Activated B cell treated with CpG ODN at 0.5 μM for 24 hours (primary cell): ENCODE data around the gene HMCES. TPM values are rescaled to one million over a fixed set of nuclear protein-coding genes. Genes with fewer than 3 reads are reported as not detected.
A peak's percentile ranks its signal among the peaks of the same experiment; 100 is the strongest.

ENCODE experiments used
- ATAC-seq: fragments of 200-7000 bp; cut with Tn5 transposase; one replicate; pipeline ENCODE4 v1.10.0; 2021; ENCODE audit warnings: low read depth, mild to moderate bottlenecking, moderate library complexity
- CTCF ChIA-PET: fragments of 350-600 bp; sonication (Branson Sonifier 250); formaldehyde crosslinking; loops from one replicate; lab custom pipeline; 2021; ENCODE audit warnings: antibody characterized with exemption; lab: Charles Lee
- POLR2A ChIA-PET: fragments of 350-600 bp; sonication (Branson Sonifier 250); formaldehyde crosslinking; loops from one replicate; lab custom pipeline; 2021; ENCODE audit warnings: antibody characterized with exemption; lab: Charles Lee
- DNase-seq: peaks from one replicate; pipeline ENCODE4 v3.0.0; 2022
- H3K27ac Mint-ChIP-seq: one replicate; pipeline ENCODE4 v1.8.0; 2020; ENCODE audit warnings: mixed read lengths
- H3K27me3 Mint-ChIP-seq: one replicate; pipeline ENCODE4 v1.8.0; 2021; ENCODE audit warnings: mixed read lengths
- H3K36me3 Mint-ChIP-seq: one replicate; pipeline ENCODE4 v1.8.0; 2021; ENCODE audit warnings: low read depth, mixed read lengths
- H3K4me1 Mint-ChIP-seq: one replicate; pipeline ENCODE4 v1.8.0; 2021; ENCODE audit warnings: mixed read lengths
- H3K4me3 Mint-ChIP-seq: one replicate; pipeline ENCODE4 v1.8.0; 2020; ENCODE audit warnings: mild to moderate bottlenecking, mixed read lengths
- H3K9me3 Mint-ChIP-seq: one replicate; pipeline ENCODE4 v1.8.0; 2020; ENCODE audit warnings: mixed read lengths
- intact Hi-C: fragments of 100-400 bp; cut with micrococcal nuclease; formaldehyde crosslinking; loops from one replicate; pipeline ENCODE4 v1.15.1; 2024
- total RNA-seq: library from RNA; stranded (reverse); gene quantifications from 2 replicates; pipeline ENCODE4 v1.2.3, GENCODE V29; 2022
- TF ChIP-seq, protein P1 (sequence below): fragments of 200-600 bp; IDR thresholded peaks from one replicate; pipeline ENCODE4 v1.8.0; 2022; ENCODE audit warnings: antibody characterized with exemption, mild to moderate bottlenecking

HMCES gene
- total RNA-seq, 1 donor from 2014 or later = 37.2 TPM

DNA sequence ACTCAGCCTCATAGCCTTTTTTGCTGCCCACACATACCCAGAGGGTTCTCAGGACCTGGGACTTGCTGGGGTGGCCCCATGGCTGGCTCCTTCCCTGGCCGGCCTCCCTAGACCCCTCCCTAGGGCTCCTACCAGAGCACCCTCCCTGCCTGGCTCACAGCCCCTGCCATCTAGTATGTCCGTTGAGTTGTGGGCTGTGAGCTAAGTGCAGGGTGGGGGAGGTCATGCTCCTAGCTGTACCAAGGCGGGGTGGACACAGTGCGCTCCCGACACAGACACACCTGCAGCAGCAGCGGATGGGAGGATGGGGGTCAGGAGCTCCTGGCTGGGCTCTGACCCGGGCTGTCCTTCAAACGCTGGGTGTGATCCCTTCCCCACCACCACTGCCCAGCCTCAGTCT, 41.6 kb downstream of the HMCES start:
- H3K36me3 Mint-ChIP-seq = no peaks in the 10 kb centered on the region
- intact Hi-C loops = no loop called here
- peaks cover 17% of the 10 kb centered on the region for H3K27me3 Mint-ChIP-seq
- H3K4me3 Mint-ChIP-seq = no peak overlapping the region
- ATAC-seq = no peak
- POLR2A ChIA-PET = no interaction called here
- no peak for DNase-seq
- TF ChIP-seq, protein P1, sequence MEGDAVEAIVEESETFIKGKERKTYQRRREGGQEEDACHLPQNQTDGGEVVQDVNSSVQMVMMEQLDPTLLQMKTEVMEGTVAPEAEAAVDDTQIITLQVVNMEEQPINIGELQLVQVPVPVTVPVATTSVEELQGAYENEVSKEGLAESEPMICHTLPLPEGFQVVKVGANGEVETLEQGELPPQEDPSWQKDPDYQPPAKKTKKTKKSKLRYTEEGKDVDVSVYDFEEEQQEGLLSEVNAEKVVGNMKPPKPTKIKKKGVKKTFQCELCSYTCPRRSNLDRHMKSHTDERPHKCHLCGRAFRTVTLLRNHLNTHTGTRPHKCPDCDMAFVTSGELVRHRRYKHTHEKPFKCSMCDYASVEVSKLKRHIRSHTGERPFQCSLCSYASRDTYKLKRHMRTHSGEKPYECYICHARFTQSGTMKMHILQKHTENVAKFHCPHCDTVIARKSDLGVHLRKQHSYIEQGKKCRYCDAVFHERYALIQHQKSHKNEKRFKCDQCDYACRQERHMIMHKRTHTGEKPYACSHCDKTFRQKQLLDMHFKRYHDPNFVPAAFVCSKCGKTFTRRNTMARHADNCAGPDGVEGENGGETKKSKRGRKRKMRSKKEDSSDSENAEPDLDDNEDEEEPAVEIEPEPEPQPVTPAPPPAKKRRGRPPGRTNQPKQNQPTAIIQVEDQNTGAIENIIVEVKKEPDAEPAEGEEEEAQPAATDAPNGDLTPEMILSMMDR = no peak
- CTCF ChIA-PET = no interaction called here
- no peak overlapping the region for H3K27ac Mint-ChIP-seq
- peaks cover 8% of the 10 kb centered on the region for H3K4me1 Mint-ChIP-seq
- H3K9me3 Mint-ChIP-seq = no peaks in the 10 kb centered on the region

DNA sequence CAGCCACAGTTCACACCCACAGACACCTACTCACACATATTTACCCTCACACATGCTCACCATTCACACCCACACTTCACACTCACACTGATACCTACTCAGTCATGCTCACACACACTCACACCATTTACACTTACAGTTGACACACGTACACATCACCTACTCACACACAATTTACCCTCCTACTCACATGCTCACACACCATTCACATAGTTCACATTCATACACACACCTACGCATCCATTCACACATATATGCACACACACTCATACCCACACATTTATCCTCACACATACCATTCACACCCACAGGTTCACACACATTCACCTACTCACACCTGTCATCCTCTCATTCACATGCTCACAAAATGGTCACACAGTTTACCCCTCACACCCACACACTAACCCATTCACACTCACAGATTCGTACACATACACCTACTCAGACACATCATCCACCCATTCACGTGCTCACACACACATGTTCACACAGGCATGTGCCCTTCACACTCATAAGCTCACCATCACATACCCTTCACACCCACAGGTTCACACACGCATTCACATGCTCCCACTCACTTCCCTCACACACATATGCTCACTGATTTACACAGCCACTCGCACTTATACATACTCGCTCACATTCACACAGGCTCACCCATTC, 42.3 kb downstream of the HMCES start:
- Mint-ChIP-seq H3K27ac (no peak overlapping the region), H3K36me3 (no peaks in the 10 kb centered on the region), H3K4me3 (no peak overlapping the region), H3K4me1 (peaks cover 5% of the 10 kb centered on the region), H3K9me3 (no peaks in the 10 kb centered on the region), H3K27me3 (peaks cover 17% of the 10 kb centered on the region)
- no peak for ATAC-seq
- no peak for DNase-seq
- POLR2A ChIA-PET = interaction anchor here (0.6 kb wide), 2 partner anchors 65 to 105 kb away, joined by 3 to 4 read pairs; no protein-coding TSS in a partner anchor
- intact Hi-C loops = no loop called here
- CTCF ChIA-PET = interaction anchor here (0.5 kb wide), 1 partner anchor 25 kb away, joined by 3 read pairs; no protein-coding TSS in a partner anchor
- TF ChIP-seq, protein P1 = no peak

DNA sequence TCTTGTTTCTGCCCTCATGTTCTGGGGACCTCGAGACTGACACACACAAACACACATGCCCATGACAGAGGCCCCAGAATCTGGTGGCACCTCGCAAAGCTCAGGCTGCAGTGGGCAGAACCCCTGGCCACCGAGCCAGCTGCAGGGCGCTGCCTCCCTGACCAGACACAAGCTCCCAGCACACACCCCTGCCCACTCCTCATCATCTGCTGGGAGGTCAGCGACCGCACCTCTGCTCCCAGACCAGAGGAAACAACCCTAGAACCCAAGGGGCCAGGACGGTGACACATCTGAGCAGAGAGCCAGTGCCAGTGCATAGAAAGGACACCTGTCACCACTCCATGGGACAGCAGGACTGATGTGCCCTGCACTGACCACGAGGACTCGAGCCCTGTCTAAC, 43.2 kb downstream of the HMCES start:
- Mint-ChIP-seq H3K27ac (no peak overlapping the region), H3K4me1 (peaks cover 3% of the 10 kb centered on the region), H3K27me3 (peaks cover 17% of the 10 kb centered on the region), H3K4me3 (no peak overlapping the region), H3K36me3 (no peaks in the 10 kb centered on the region), H3K9me3 (no peaks in the 10 kb centered on the region)
- ATAC-seq (no peak), DNase-seq (no peak)
- CTCF ChIA-PET = no interaction called here
- POLR2A ChIA-PET = no interaction called here
- intact Hi-C loops = no loop called here
- TF ChIP-seq, protein P1 = no peak

DNA sequence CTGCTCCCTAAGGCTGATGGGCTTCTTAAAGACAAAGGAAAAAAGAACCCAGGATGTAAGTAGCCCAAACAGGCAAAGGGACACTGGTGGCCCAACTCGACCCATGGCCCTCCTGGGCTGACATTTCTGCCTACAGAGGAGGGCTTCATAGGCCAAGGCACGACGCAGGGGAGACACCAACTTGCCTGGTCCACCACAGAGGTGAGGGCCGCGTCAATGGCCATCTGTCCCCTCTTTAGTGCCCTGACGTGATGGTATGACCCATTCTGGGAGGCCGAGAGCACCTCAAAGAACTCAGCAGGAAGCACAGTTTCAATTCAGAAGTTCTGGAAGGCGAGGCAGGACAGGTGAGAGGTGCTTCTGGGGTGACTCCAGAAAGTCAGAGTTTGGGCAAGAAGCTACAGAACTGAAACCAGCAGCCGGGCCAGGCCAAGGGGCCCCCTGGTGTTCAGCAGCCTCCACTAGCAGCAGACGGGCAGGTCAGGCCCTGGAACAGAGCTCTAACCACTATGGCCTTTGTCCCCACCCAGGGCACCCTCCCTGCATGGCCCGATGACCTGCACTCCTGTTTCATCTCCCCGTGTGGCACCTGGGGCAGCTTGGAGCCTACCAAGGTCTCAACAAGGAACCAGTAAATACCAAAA, 45.1 kb downstream of the HMCES start:
- Mint-ChIP-seq H3K4me1 (peaks cover under 1% of the 10 kb centered on the region), H3K27me3 (peaks cover 6% of the 10 kb centered on the region), H3K27ac (no peak overlapping the region), H3K36me3 (no peaks in the 10 kb centered on the region), H3K4me3 (no peak overlapping the region), H3K9me3 (no peaks in the 10 kb centered on the region)
- TF ChIP-seq, protein P1 = no peak
- DNase-seq (no peak), ATAC-seq (peak; percentile 79)
- intact Hi-C loops = no loop called here
- POLR2A ChIA-PET = interaction anchor here (0.5 to 1.0 kb wide), 2 partner anchors 10 to 65 kb away, joined by 3 to 5 read pairs; no protein-coding TSS in a partner anchor
- CTCF ChIA-PET = interaction anchor here (0.6 to 2.3 kb wide), 6 partner anchors 12 to 353 kb away, joined by 3 to 19 read pairs (median 6); partner anchors contain the start of gene COPG1

DNA sequence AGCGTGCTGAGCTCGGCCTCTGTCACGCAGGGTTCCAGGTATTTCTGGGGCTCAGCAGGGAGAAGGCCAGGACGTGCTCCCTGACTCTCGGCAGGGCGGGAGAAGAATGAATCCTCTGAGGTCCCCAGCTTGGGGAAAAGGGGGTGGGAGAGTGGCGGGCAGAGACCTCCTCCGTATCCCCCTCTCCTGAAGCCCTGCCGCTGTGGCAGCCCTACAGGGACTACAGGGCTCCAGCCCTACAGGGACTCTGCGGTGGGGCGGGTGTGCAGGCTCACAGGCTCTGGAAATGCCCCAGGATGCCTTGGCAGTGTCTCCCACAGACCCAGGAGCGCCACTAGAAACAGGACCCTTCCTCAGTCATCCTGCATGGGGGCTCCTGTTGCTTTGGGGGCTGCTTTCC, 46.2 kb downstream of the HMCES start:
- TF ChIP-seq, protein P1 = no peak
- intact Hi-C loops = no loop called here
- ChIA-PET CTCF (interaction anchor here (1.0 to 2.3 kb wide), 5 partner anchors 8 to 354 kb away, joined by 3 to 19 read pairs (median 6); partner anchors contain the start of gene COPG1), POLR2A (no interaction called here)
- Mint-ChIP-seq H3K36me3 (no peaks in the 10 kb centered on the region), H3K27me3 (peaks cover 2% of the 10 kb centered on the region), H3K4me3 (no peak overlapping the region), H3K4me1 (no peaks in the 10 kb centered on the region), H3K27ac (no peak overlapping the region), H3K9me3 (no peaks in the 10 kb centered on the region)
- no peak for DNase-seq
- ATAC-seq = no peak
